Measurements from ENCODE around the gene LMTK3.
A peak's percentile ranks its signal among the peaks of the same experiment; 100 is the strongest.
"Not testable (repeated sequence)": the region's sequence is repeated elsewhere in the genome, so short reads cannot be mapped to it uniquely, and the experiment has no call there.

The LMTK3 gene

GRCh38 chr19:48507911-48508439 is 3.7 kb downstream of the LMTK3 start:
- no peak for DNase-seq

GRCh38 chr19:48506138-48506733 is 5.4 kb downstream of the LMTK3 start:
- DNase-seq, result peak; percentile 24

GRCh38 chr19:48502350-48503018 is 9.2 kb downstream of the LMTK3 start:
- DNase-seq, result no peak

- DNase-seq, result peak; percentile 95
These were observed 9.9 kb downstream of the LMTK3 start for GRCh38 chr19:48501494-48502349.

GRCh38 chr19:48500830-48501493 is 10.7 kb downstream of the LMTK3 start:
- DNase-seq, result no peak

- DNase-seq, result no peak
These were observed 12.1 kb downstream of the LMTK3 start for GRCh38 chr19:48499316-48500090.

- DNase-seq, result no peak
These were observed 12.9 kb downstream of the LMTK3 start for GRCh38 chr19:48498595-48499311.

- no peak for DNase-seq
These were observed 13.7 kb downstream of the LMTK3 start for GRCh38 chr19:48497728-48498594.

GRCh38 chr19:48496959-48497727 is 14.5 kb downstream of the LMTK3 start:
- DNase-seq, result no peak

GRCh38 chr19:48495396-48495795 is 16.2 kb downstream of the LMTK3 start:
- DNase-seq, result no peak

GRCh38 chr19:48493718-48494401 is 17.8 kb downstream of the LMTK3 start:
- DNase-seq, result no peak

GRCh38 chr19:48492925-48493717 is 18.5 kb downstream of the LMTK3 start:
- DNase-seq, result peak; percentile 97

- no peak for DNase-seq
These were observed 19.9 kb downstream of the LMTK3 start for GRCh38 chr19:48491793-48492123.

- DNase-seq, result no peak
These were observed 20.4 kb downstream of the LMTK3 start for GRCh38 chr19:48490981-48491792.

GRCh38 chr19:48489608-48490216 is 21.9 kb downstream of the LMTK3 start:
- DNase-seq, result peak; percentile 31

GRCh38 chr19:48488478-48488877 is 23.2 kb downstream of the LMTK3 start:
- not testable (repeated sequence) for DNase-seq

GRCh38 chr19:48487948-48488347 is 23.7 kb downstream of the LMTK3 start:
- no peak for DNase-seq

Measured in NCI-H345 (cell line).